ENCODE measurements around the gene SUMO2.

GRCh38 chr17:75160211-75160610 is 22.5 kb downstream of the SUMO2 start:
- TF ChIP-seq CTCF (IDR thresholded peaks at IDR 0.05; ENCODE audit: low read depth, low read length, poor library complexity, severe bottlenecking) = no peak
- TF ChIP-seq EZH2phosphoT487 (IDR thresholded peaks at IDR 0.05; ENCODE audit: borderline replicate concordance, low read length) = no peak

Measured in DOHH2 (cell line).